Left ventricle myocardium inferior (tissue), 1 donor: ENCODE results near the gene DENND4A. TPM values are rescaled to one million over a fixed set of nuclear protein-coding genes. Genes with fewer than 3 reads are reported as not detected.

Experiments used
- DNase-seq: peaks from one replicate; pipeline ENCODE4 v3.0.0-alpha.2; 2020
- H3K27ac ChIP-seq: fragments of 200-600 bp; replicated peaks from 2 replicates; pipeline ENCODE4 v1.8.0; 2021
- H3K27me3 ChIP-seq: fragments of 200-600 bp; 2 replicates; pipeline ENCODE4 v1.8.0; 2021; ENCODE audit warnings: low read depth
- H3K36me3 ChIP-seq: fragments of 200-600 bp; 2 replicates; pipeline ENCODE4 v1.8.0; 2021
- H3K4me1 ChIP-seq: fragments of 200-600 bp; 2 replicates; pipeline ENCODE4 v1.8.0; 2021
- H3K4me3 ChIP-seq: fragments of 200-600 bp; 2 replicates; pipeline ENCODE4 v1.8.0; 2021; ENCODE audit warnings: mild to moderate bottlenecking, moderate library complexity
- H3K9me3 ChIP-seq: fragments of 200-600 bp; replicated peaks from 2 replicates; pipeline ENCODE4 v1.8.0; 2021
- CTCF ChIP-seq: fragments of 200-600 bp; IDR thresholded peaks from 2 replicates; pipeline ENCODE4 v1.8.0; 2021; ENCODE audit warnings: antibody characterized with exemption, mild to moderate bottlenecking, borderline replicate concordance
- intact Hi-C: fragments of 100-400 bp; cut with micrococcal nuclease; formaldehyde crosslinking; loops from one replicate; pipeline ENCODE4 v1.11.0; 2022
- total RNA-seq: library from RNA; stranded (reverse); fragmentation: NEBNext Ultra II Directional; extraction: Animal tissue kit (Norgen Biotek cat#: 25700); gene quantifications from one replicate; pipeline ENCODE4 v1.2.1, GENCODE V29; 2021
- donor health status: DM: no; HTN: yes; CAD: no; lungs with severe emphysema.

DENND4A gene
- total RNA-seq, 1 donor from 2014 or later = 13.5 TPM

GRCh38 chr15:65759441-65759840, 32.7 kb downstream of the DENND4A start:
- no peaks in the 10 kb centered on the region for H3K27me3 ChIP-seq
- no peak overlapping the region for H3K4me3 ChIP-seq
- no peak for DNase-seq
- TF ChIP-seq CTCF = no peak
- no peaks in the 10 kb centered on the region for H3K9me3 ChIP-seq
- intact Hi-C loops = no loop called here
- peaks cover 25% of the 10 kb centered on the region for H3K36me3 ChIP-seq
- H3K4me1 ChIP-seq = no peaks in the 10 kb centered on the region
- H3K27ac ChIP-seq = no peak overlapping the region

DNA sequence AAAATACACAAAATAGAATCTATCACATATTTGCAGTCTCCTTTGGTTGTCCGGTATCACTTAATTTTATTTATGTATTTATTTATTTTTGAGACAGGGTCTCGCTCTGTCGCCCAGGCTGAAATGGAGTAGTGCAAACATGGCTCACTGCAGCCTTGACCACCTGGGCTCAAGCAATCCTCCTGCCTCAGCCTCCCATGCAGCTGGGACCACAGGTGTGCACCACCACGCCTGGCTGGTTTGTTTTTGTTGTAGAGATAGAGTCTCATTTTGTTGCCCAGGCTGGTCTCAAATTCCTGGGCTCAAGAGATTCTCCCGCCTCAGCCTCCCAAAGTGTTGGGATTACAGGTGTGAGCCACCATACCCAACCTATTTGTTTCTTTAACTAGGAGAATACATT, 33.9 kb downstream of the DENND4A start:
- TF ChIP-seq CTCF = no peak
- Histone ChIP-seq H3K27ac (no peak overlapping the region), H3K4me3 (no peak overlapping the region), H3K4me1 (no peaks in the 10 kb centered on the region), H3K9me3 (no peaks in the 10 kb centered on the region), H3K36me3 (peaks cover 27% of the 10 kb centered on the region), H3K27me3 (no peaks in the 10 kb centered on the region)
- no peak for DNase-seq
- intact Hi-C loops = no loop called here

DNA sequence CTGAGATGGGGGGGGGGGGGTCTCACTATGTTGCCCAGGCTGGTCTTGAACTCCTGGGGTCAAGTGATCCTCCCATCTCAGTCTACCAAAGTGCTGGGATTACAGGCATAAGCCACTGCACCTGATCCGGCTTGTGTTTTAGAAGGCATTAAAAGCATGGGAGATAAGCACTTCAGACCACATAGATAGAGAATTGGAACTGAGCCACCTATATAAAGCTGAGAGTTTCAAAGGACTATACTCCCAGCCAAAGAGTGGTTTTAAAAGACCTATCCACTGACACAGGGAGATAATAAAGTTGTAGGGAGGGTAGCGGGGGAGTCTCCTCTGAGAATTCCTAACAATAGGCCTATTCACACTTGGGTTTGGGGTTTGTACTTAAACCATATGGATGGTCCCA, 34.8 kb downstream of the DENND4A start:
- DNase-seq = no peak
- no peaks in the 10 kb centered on the region for H3K27me3 ChIP-seq
- H3K27ac ChIP-seq = no peak overlapping the region
- no peak for TF ChIP-seq CTCF
- no peak overlapping the region for H3K4me3 ChIP-seq
- intact Hi-C loops = no loop called here
- H3K4me1 ChIP-seq = no peaks in the 10 kb centered on the region
- H3K36me3 ChIP-seq = peaks cover 27% of the 10 kb centered on the region
- H3K9me3 ChIP-seq = no peaks in the 10 kb centered on the region

DNA sequence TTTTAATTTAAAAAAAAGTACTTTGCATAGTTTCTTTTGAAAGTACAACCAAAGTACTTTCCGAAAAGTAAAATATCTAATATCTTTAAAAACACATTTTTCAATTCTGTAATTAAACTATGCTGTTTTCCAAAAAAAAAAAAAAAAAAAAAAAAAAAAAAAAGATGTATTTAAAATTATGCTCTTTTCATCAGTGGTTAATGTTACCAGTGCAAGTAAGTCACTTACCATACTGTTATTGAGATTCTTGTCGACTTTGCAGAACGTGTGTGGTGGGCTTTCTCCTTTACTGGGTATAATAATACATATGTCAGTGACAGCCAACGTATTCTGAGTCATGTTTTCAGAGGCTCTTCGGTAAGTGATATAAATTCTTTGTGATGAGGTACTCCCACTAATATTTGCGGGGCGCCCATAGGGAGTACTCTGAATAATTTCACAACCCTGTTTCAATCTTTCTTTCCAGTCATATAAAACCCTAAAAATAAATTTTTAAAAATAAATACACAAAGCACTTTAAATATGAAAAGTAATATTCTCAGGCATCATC, 39.9 kb downstream of the DENND4A start:
- no peak for DNase-seq
- TF ChIP-seq CTCF = no peak
- H3K9me3 ChIP-seq = no peaks in the 10 kb centered on the region
- no peak overlapping the region for H3K4me3 ChIP-seq
- H3K36me3 ChIP-seq = peaks cover 36% of the 10 kb centered on the region
- no peak overlapping the region for H3K27ac ChIP-seq
- intact Hi-C loops = no loop called here
- no peaks in the 10 kb centered on the region for H3K4me1 ChIP-seq
- no peaks in the 10 kb centered on the region for H3K27me3 ChIP-seq

GRCh38 chr15:65751431-65751830, 40.7 kb downstream of the DENND4A start:
- TF ChIP-seq CTCF = no peak
- H3K36me3 ChIP-seq = peaks cover 36% of the 10 kb centered on the region
- intact Hi-C loops = no loop called here
- H3K9me3 ChIP-seq = no peaks in the 10 kb centered on the region
- H3K4me1 ChIP-seq = no peaks in the 10 kb centered on the region
- DNase-seq = no peak
- H3K27me3 ChIP-seq = no peaks in the 10 kb centered on the region
- H3K4me3 ChIP-seq = no peak overlapping the region
- no peak overlapping the region for H3K27ac ChIP-seq
